SH-SY5Y (cell line): ENCODE data around the gene NLK.

ENCODE experiments used
- GATA2 ChIP-seq: IDR thresholded peaks from 2 replicates; pipeline ENCODE4 v1.6.1; 2011; ENCODE audit warnings: mild to moderate bottlenecking, low read depth, low read length
- GATA3 ChIP-seq: IDR thresholded peaks from 2 replicates; pipeline ENCODE4 v1.6.1; 2011; ENCODE audit warnings: low read depth, mild to moderate bottlenecking, low read length, moderate library complexity

- TF ChIP-seq GATA2 (no peak), GATA3 (no peak)
Observed at GRCh38 chr17:28125526-28126378, 83.3 kb downstream of the NLK start.
